GM13977 (cell line): ENCODE results near the gene C10orf67.

Experiments used
- DNase-seq: peaks from one replicate; pipeline ENCODE4 v3.0.0; 2012; ENCODE audit warnings: low spot score
- CTCF ChIP-seq: IDR thresholded peaks from 2 replicates; pipeline ENCODE4 v1.5.1; 2012; ENCODE audit warnings: mild to moderate bottlenecking, control low read depth; ENCODE audit not compliant: insufficient read depth; ENCODE audit errors: extremely low read depth, missing control alignments
- in situ Hi-C: fragments of 300-500 bp; cut with MboI; formaldehyde crosslinking; loops from one replicate; pipeline ENCODE4 v1.12.0; 2022; ENCODE audit warnings: low sequenced_read_pairs, low pct_unique_long_range_greater_than_20kb, mixed read lengths, inconsistent platforms; ENCODE audit not compliant: unreplicated experiment

The C10orf67 gene

DNA sequence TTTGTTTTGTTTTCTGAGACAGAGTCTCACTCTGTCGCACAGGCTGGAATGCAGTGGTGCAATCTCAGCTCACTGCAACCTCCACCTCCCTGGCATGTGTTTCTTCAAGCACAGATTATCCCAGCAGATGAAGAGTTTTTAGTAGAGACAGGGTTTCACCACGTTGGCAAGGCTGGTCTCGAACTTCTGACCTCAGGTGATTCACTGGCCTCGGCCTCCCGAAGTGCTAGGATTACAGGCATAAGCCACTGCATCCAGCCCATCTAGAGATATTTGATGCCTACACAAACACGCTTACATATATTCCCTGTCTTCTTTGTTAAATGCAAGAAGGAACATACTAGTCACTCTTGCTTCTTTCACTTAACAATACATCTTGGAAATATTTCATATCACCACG is 158.4 kb downstream of the C10orf67 start:
- DNase-seq = no peak

DNA sequence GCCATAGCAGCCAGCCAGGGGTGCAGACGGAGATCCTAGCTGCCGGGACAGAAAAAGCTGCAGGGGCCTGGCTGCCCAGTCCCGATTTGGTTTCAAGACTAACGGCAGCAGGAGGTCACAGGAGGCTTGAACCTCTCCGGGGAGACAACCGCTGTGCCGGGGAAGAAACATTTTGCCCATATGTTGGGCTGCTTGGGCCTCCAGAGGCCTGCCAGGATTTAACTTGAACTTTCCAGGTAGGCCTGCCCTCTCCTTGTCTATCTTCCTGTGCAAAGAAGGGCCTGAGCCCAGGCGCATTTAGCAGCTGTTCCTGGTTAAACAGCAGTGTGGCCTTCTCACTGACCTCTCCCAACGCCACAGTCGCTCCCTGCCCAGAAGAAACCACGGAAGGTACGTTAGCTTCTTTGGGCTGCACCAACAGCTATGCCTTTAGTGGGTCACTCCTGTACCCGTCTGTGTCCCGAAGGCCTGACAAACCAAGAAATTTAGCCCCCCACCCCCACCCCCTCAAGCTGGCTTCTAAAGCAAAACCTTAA is 169.6 kb downstream of the C10orf67 start:
- in situ Hi-C loops = no loop called here
- TF ChIP-seq CTCF = no peak
- no peak for DNase-seq

More for the DNA sequence above, 158.4 kb downstream of the C10orf67 start:
- in situ Hi-C loops = no loop called here
- no peak for TF ChIP-seq CTCF

- no peak for DNase-seq
- TF ChIP-seq CTCF = no peak
- in situ Hi-C loops = no loop called here
These were observed 170.3 kb downstream of the C10orf67 start for GRCh38 chr10:23174074-23174976.

GRCh38 chr10:23173214-23174073 is 171.2 kb downstream of the C10orf67 start:
- peak; percentile 24 for DNase-seq
- TF ChIP-seq CTCF = no peak
- in situ Hi-C loops = no loop called here

DNA sequence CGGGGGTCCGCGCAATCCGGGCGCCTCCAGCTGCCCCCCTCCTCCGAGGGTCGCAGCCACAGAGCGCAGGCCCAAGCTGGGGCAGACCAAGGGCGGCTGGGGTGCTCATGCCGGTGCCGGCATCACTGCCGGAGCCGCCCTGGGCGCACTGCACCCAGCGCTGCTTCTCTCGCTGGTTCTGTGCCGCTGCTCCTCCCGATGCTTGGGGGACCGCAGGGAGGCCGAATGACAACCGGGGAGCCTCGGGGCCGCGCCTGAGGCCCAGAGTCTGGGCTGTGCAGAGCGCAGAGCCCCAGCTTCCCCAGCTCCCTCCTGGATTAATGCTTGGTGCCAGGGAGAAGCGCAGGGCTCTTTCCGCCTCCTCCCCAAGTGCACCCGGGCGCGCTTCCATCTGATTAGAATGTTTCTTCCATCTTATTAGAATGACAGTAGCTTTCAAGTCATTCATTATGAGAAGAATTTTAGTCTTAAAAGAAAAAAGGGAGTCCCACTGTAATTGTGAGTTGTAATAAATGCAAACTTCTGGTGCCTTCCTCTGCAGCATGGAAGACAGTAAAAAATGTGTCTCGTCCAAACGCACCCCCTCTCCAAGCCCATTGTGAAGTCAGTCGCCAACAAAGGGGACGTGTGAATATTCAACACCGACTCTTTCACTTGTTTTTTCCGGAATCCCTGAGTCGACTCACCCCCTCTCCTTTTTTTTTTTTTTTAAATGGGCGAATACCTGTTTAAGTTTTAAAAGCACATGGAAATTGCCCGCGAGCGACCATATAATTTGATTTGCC is 172.0 kb downstream of the C10orf67 start:
- DNase-seq = peak; percentile 30
- in situ Hi-C loops = no loop called here
- no peak for TF ChIP-seq CTCF
